ELR (cell line): Measurements from ENCODE around the gene MYO16.
A peak's percentile ranks its signal among the peaks of the same experiment; 100 is the strongest.

ENCODE experiments used
- DNase-seq: peaks from one replicate; pipeline ENCODE4 v3.0.0-alpha.2; 2015; ENCODE audit warnings: low read depth

Gene MYO16

GRCh38 chr13:109126891-109127641, 497.7 kb downstream of the MYO16 start:
- DNase-seq: no peak

- no peak for DNase-seq
These were observed 498.7 kb downstream of the MYO16 start for GRCh38 chr13:109128121-109128520.

GRCh38 chr13:109130093-109130835, 500.9 kb downstream of the MYO16 start:
- DNase-seq: no peak

- DNase-seq: no peak
These were observed 502.4 kb downstream of the MYO16 start for GRCh38 chr13:109131698-109132257.

- no peak for DNase-seq
These were observed 505.6 kb downstream of the MYO16 start for GRCh38 chr13:109135018-109135417.

- no peak for DNase-seq
These were observed 507.5 kb downstream of the MYO16 start for GRCh38 chr13:109136873-109137272.

- no peak for DNase-seq
These were observed 509.9 kb downstream of the MYO16 start for GRCh38 chr13:109139346-109139745.

- no peak for DNase-seq
These were observed 510.6 kb downstream of the MYO16 start for GRCh38 chr13:109140054-109140453.

GRCh38 chr13:109140479-109141349, 511.3 kb downstream of the MYO16 start:
- no peak for DNase-seq

- no peak for DNase-seq
These were observed 512.3 kb downstream of the MYO16 start for GRCh38 chr13:109141706-109142105.

GRCh38 chr13:109144693-109145437, 515.5 kb downstream of the MYO16 start:
- peak; percentile 16 for DNase-seq

- DNase-seq: peak; percentile 83
These were observed 516.2 kb downstream of the MYO16 start for GRCh38 chr13:109145631-109146030.

- DNase-seq: no peak
These were observed 517.0 kb downstream of the MYO16 start for GRCh38 chr13:109146393-109146792.

- DNase-seq: peak; percentile 95
These were observed 517.7 kb downstream of the MYO16 start for GRCh38 chr13:109146912-109147647.

GRCh38 chr13:109148243-109148642, 518.8 kb downstream of the MYO16 start:
- peak; percentile 81 for DNase-seq

GRCh38 chr13:109150696-109151095, 521.3 kb downstream of the MYO16 start:
- DNase-seq: no peak

GRCh38 chr13:109151255-109151654, 521.8 kb downstream of the MYO16 start:
- DNase-seq: peak; percentile 57

- DNase-seq: no peak
These were observed 522.3 kb downstream of the MYO16 start for GRCh38 chr13:109151696-109152095.

GRCh38 chr13:109152311-109152820, 523.0 kb downstream of the MYO16 start:
- DNase-seq: no peak

- DNase-seq: no peak
These were observed 523.5 kb downstream of the MYO16 start for GRCh38 chr13:109152941-109153340.
